MCF 10A (cell line): Measurements from ENCODE around the gene WNT4. TPM values are rescaled to one million over a fixed set of nuclear protein-coding genes. Genes with fewer than 3 reads are reported as not detected.

Source experiments
- BruUV-seq: library from RNA; stranded (reverse); fragments of 400-500 nt; replicated peaks from 2 replicates; lab custom pipeline; 2021; lab: Mats Ljungman, UMichigan
- CTCF ChIA-PET: fragments of 300-600 bp; sonication (Branson Sonifier 250); formaldehyde crosslinking; extraction: SDS; loops from one replicate; lab custom pipeline; 2021; ENCODE audit warnings: antibody characterized with exemption, inconsistent platforms; lab: Yijun Ruan, JAX
- POLR2A ChIA-PET: fragments of 300-600, 350-650 bp; sonication (Branson Sonifier 250); formaldehyde crosslinking; extraction: SDS; loops from one replicate; lab custom pipeline; 2020; ENCODE audit warnings: antibody characterized with exemption, inconsistent platforms; lab: Yijun Ruan, JAX
- DNase-seq: peaks from one replicate; pipeline ENCODE4 v3.0.0-alpha.2; 2018; ENCODE audit not compliant: unreplicated experiment
- H3K27ac Mint-ChIP-seq: one replicate; pipeline ENCODE4 v1.8.0; 2022; ENCODE audit warnings: mild to moderate bottlenecking, low read depth, mixed read lengths; ENCODE audit not compliant: unreplicated experiment
- H3K27me3 Mint-ChIP-seq: one replicate; pipeline ENCODE4 v1.8.0; 2022; ENCODE audit warnings: mixed read lengths; ENCODE audit not compliant: insufficient read depth, unreplicated experiment
- H3K36me3 Mint-ChIP-seq: one replicate; pipeline ENCODE4 v1.8.0; 2022; ENCODE audit warnings: mild to moderate bottlenecking, moderate library complexity, mixed read lengths; ENCODE audit not compliant: insufficient read depth, unreplicated experiment
- H3K4me1 Mint-ChIP-seq: one replicate; pipeline ENCODE4 v1.8.0; 2022; ENCODE audit warnings: mixed read lengths; ENCODE audit not compliant: insufficient read depth, unreplicated experiment
- H3K4me3 Mint-ChIP-seq: one replicate; pipeline ENCODE4 v1.8.0; 2022; ENCODE audit warnings: mild to moderate bottlenecking, moderate library complexity, mixed read lengths; ENCODE audit not compliant: unreplicated experiment
- H3K9me3 Mint-ChIP-seq: one replicate; pipeline ENCODE4 v1.8.0; 2022; ENCODE audit warnings: mixed read lengths; ENCODE audit not compliant: unreplicated experiment
- CTCF ChIP-seq: fragments of 200-600 bp; IDR thresholded peaks from one replicate; pipeline ENCODE4 v1.8.0; 2022; ENCODE audit warnings: antibody characterized with exemption, mild to moderate bottlenecking; ENCODE audit not compliant: unreplicated experiment
- intact Hi-C: fragments of 100-400 bp; cut with micrococcal nuclease; formaldehyde crosslinking; loops from 2 replicates; pipeline ENCODE4 v1.14.1; 2022
- total RNA-seq: library from RNA; stranded (reverse); gene quantifications from 2 replicates; pipeline ENCODE4 v1.2.3, GENCODE V29; 2022

WNT4 gene
- total RNA-seq, 1 experiment from 2014 or later: not detected

GRCh38 chr1:22102746-22103145 is 40.2 kb downstream of the WNT4 start:
- ChIA-PET POLR2A (no interaction called here), CTCF (interaction anchor here (0.6 kb wide), 2 partner anchors 51 to 311 kb away, joined by 3 read pairs; no protein-coding TSS in a partner anchor)
- no peak for DNase-seq
- intact Hi-C loops: no loop called here
- Mint-ChIP-seq H3K27ac (no peak overlapping the region), H3K9me3 (no peaks in the 10 kb centered on the region), H3K27me3 (no peaks in the 10 kb centered on the region), H3K4me3 (no peak overlapping the region), H3K36me3 (peaks cover 55% of the 10 kb centered on the region), H3K4me1 (no peaks in the 10 kb centered on the region)
- no peak for TF ChIP-seq CTCF
- no TSS peak for BruUV-seq

GRCh38 chr1:22101995-22102394 is 40.9 kb downstream of the WNT4 start:
- CTCF ChIA-PET: no interaction called here
- no peak overlapping the region for H3K27ac Mint-ChIP-seq
- POLR2A ChIA-PET: interaction anchor here (0.9 kb wide), 1 partner anchor 12 kb away, joined by 4 read pairs; no protein-coding TSS in a partner anchor
- no TSS peak for BruUV-seq
- intact Hi-C loops: no loop called here
- DNase-seq: no peak
- no peak overlapping the region for H3K4me3 Mint-ChIP-seq
- no peaks in the 10 kb centered on the region for H3K4me1 Mint-ChIP-seq
- H3K27me3 Mint-ChIP-seq: no peaks in the 10 kb centered on the region
- no peaks in the 10 kb centered on the region for H3K9me3 Mint-ChIP-seq
- no peak for TF ChIP-seq CTCF
- H3K36me3 Mint-ChIP-seq: peaks cover 57% of the 10 kb centered on the region

GRCh38 chr1:22101199-22101598 is 41.7 kb downstream of the WNT4 start:
- Mint-ChIP-seq H3K27me3 (no peaks in the 10 kb centered on the region), H3K27ac (no peak overlapping the region), H3K36me3 (peaks cover 65% of the 10 kb centered on the region), H3K9me3 (no peaks in the 10 kb centered on the region), H3K4me1 (no peaks in the 10 kb centered on the region), H3K4me3 (no peak overlapping the region)
- DNase-seq: no peak
- POLR2A ChIA-PET: interaction anchor here (0.6 to 0.9 kb wide), 3 partner anchors 11 to 56 kb away, joined by 3 to 5 read pairs (median 4); no protein-coding TSS in a partner anchor
- no TSS peak for BruUV-seq
- intact Hi-C loops: no loop called here
- CTCF ChIA-PET: no interaction called here
- TF ChIP-seq CTCF: no peak

GRCh38 chr1:22100168-22100567 is 42.7 kb downstream of the WNT4 start:
- Mint-ChIP-seq H3K4me1 (no peaks in the 10 kb centered on the region), H3K9me3 (no peaks in the 10 kb centered on the region), H3K27ac (no peak overlapping the region), H3K36me3 (peaks cover 72% of the 10 kb centered on the region), H3K27me3 (no peaks in the 10 kb centered on the region), H3K4me3 (no peak overlapping the region)
- POLR2A ChIA-PET: interaction anchor here (0.6 to 2.4 kb wide), 4 partner anchors 10 to 48 kb away, joined by 3 to 10 read pairs (median 6); partner anchors contain the start of gene CDC42
- no TSS peak for BruUV-seq
- intact Hi-C loops: no loop called here
- CTCF ChIA-PET: interaction anchor here (1.2 kb wide), 1 partner anchor 541 kb away, joined by 3 read pairs; no protein-coding TSS in a partner anchor
- DNase-seq: no peak
- TF ChIP-seq CTCF: no peak
